IMR-90 (cell line): Measurements from ENCODE around the gene TOMM22. TPM values are rescaled to one million over a fixed set of nuclear protein-coding genes. Genes with fewer than 3 reads are reported as not detected.

ENCODE experiments used
- ATAC-seq: fragments of 200-7000 bp; cut with Tn5 transposase; 2 replicates; pipeline ENCODE4 v1.9.1; 2020; ENCODE audit warnings: low read depth, mild to moderate bottlenecking, moderate library complexity
- BruUV-seq: library from RNA; stranded (reverse); fragments of 400-500 nt; replicated peaks from 2 replicates; lab custom pipeline; 2021; lab: Mats Ljungman, UMichigan
- CTCF ChIA-PET: fragments of 300-600 bp; formaldehyde crosslinking; extraction: SDS; loops from one replicate; lab custom pipeline; 2021; ENCODE audit warnings: antibody characterized with exemption; lab: Yijun Ruan, JAX
- POLR2A ChIA-PET: fragments of 300-600 bp; sonication (Branson Sonifier 250); formaldehyde crosslinking; loops from one replicate; lab custom pipeline; 2022; ENCODE audit warnings: antibody characterized with exemption; ENCODE audit not compliant: unreplicated experiment; lab: Charles Lee
- DNase-seq: peaks from one replicate; pipeline ENCODE4 v3.0.0; 2013
- H2AFZ ChIP-seq: replicated peaks from 2 replicates; pipeline ENCODE3; 2013; ENCODE audit warnings: low read length, mild to moderate bottlenecking; ENCODE audit not compliant: poor library complexity
- H2AK5ac ChIP-seq: 2 replicates; pipeline ENCODE4 v1.6.1; 2013; ENCODE audit warnings: low read depth, low read length, inconsistent platforms
- H2AK9ac ChIP-seq: replicated peaks from 2 replicates; pipeline ENCODE3; 2013; ENCODE audit warnings: mild to moderate bottlenecking, low read depth, low read length, moderate library complexity; ENCODE audit not compliant: poor library complexity
- H2BK120ac ChIP-seq: 2 replicates; pipeline ENCODE4 v1.6.1; 2013; ENCODE audit warnings: low read depth, low read length, inconsistent platforms
- H2BK15ac ChIP-seq: 3 replicates; pipeline ENCODE4 v1.6.1; 2013; ENCODE audit warnings: low read depth, low read length, inconsistent platforms
- H2BK20ac ChIP-seq: 2 replicates; pipeline ENCODE4 v1.6.1; 2013; ENCODE audit warnings: low read depth, mild to moderate bottlenecking, inconsistent platforms, low read length, moderate library complexity
- H2BK5ac ChIP-seq: 2 replicates; pipeline ENCODE4 v1.6.1; 2013; ENCODE audit warnings: mild to moderate bottlenecking, low read depth, low read length, inconsistent platforms; ENCODE audit not compliant: poor library complexity, severe bottlenecking
- H3K14ac ChIP-seq: replicated peaks from 2 replicates; pipeline ENCODE4 v1.6.1; 2013; ENCODE audit warnings: low read depth, low read length, inconsistent platforms
- H3K18ac ChIP-seq: 2 replicates; pipeline ENCODE4 v1.6.1; 2013; ENCODE audit warnings: low read depth, low read length, control low read depth
- H3K23ac ChIP-seq: 2 replicates; pipeline ENCODE4 v1.6.1; 2013; ENCODE audit warnings: low read depth, low read length, inconsistent platforms
- H3K27ac ChIP-seq: 2 replicates; pipeline ENCODE4 v1.5.1; 2013; ENCODE audit warnings: mild to moderate bottlenecking, control low read depth, low read length; ENCODE audit not compliant: insufficient read depth
- H3K27me3 ChIP-seq: 2 replicates; pipeline ENCODE4 v1.6.1; 2013; ENCODE audit warnings: low read length; ENCODE audit not compliant: control insufficient read depth, insufficient read depth
- H3K36me3 ChIP-seq: 2 replicates; pipeline ENCODE4 v1.6.1; 2013; ENCODE audit warnings: low read length, mixed read lengths; ENCODE audit not compliant: control insufficient read depth, insufficient read depth
- H3K4ac ChIP-seq: 2 replicates; pipeline ENCODE4 v1.6.1; 2013; ENCODE audit warnings: low read depth, low read length, inconsistent platforms
- H3K4me1 ChIP-seq: 2 replicates; pipeline ENCODE4 v1.6.1; 2013; ENCODE audit warnings: low read length, mixed read lengths; ENCODE audit not compliant: control insufficient read depth, insufficient read depth
- H3K4me2 ChIP-seq: 2 replicates; pipeline ENCODE4 v1.6.1; 2013; ENCODE audit warnings: low read depth, mild to moderate bottlenecking, control low read depth, low read length, moderate library complexity
- H3K4me3 ChIP-seq: 2 replicates; pipeline ENCODE4 v1.5.1; 2013; ENCODE audit warnings: low read depth, mild to moderate bottlenecking, control low read depth, low read length, moderate library complexity; ENCODE audit not compliant: insufficient read depth
- H3K56ac ChIP-seq: 2 replicates; pipeline ENCODE4 v1.6.1; 2013; ENCODE audit warnings: low read length, inconsistent platforms; ENCODE audit not compliant: insufficient read depth; ENCODE audit errors: extremely low read depth
- H3K79me1 ChIP-seq, 2 experiments: 2 replicates each; pipeline ENCODE4 v1.6.1; 2013; ENCODE audit warnings: low read length in 2 of 2, inconsistent platforms in 1 of 2, low read depth in 1 of 2
- H3K9ac ChIP-seq: 2 replicates; pipeline ENCODE4 v1.6.1; 2013; ENCODE audit warnings: low read depth, low read length, control low read depth
- H3K9me1 ChIP-seq: 2 replicates; pipeline ENCODE4 v1.6.1; 2013; ENCODE audit warnings: low read length, inconsistent platforms; ENCODE audit not compliant: insufficient read depth
- H3K9me3 ChIP-seq: 2 replicates; pipeline ENCODE4 v1.6.1; 2013; ENCODE audit warnings: low read length; ENCODE audit not compliant: control insufficient read depth, insufficient read depth
- H4K20me1 ChIP-seq: 2 replicates; pipeline ENCODE4 v1.6.1; 2013; ENCODE audit warnings: low read length, inconsistent platforms; ENCODE audit not compliant: insufficient read depth
- H4K5ac ChIP-seq: 2 replicates; pipeline ENCODE4 v1.6.1; 2013; ENCODE audit warnings: mild to moderate bottlenecking, low read depth, low read length, control low read depth
- H4K8ac ChIP-seq, 2 experiments: 2 replicates each; pipeline ENCODE4 v1.6.1; 2013; ENCODE audit warnings: low read depth in 2 of 2, low read length in 2 of 2, control low read depth in 1 of 2, inconsistent platforms in 1 of 2
- H4K91ac ChIP-seq: 2 replicates; pipeline ENCODE4 v1.6.1; 2013; ENCODE audit warnings: low read depth, low read length, inconsistent platforms; ENCODE audit not compliant: insufficient read depth
- MAZ ChIP-seq: IDR thresholded peaks from 2 replicates; pipeline ENCODE4 v1.6.1; 2012; ENCODE audit warnings: low read depth, mild to moderate bottlenecking, low read length, improper control_type of control experiment, moderate library complexity, borderline replicate concordance
- MXI1 ChIP-seq: IDR thresholded peaks from 2 replicates; pipeline ENCODE4 v1.6.1; 2012; ENCODE audit warnings: low read depth, mild to moderate bottlenecking, low read length, moderate library complexity, borderline replicate concordance
- POLR2A ChIP-seq: IDR thresholded peaks from 2 replicates; pipeline ENCODE4 v1.6.1; 2012; ENCODE audit warnings: mild to moderate bottlenecking, low read depth, low read length
- RCOR1 ChIP-seq: IDR thresholded peaks from 2 replicates; pipeline ENCODE4 v1.6.1; 2012; ENCODE audit warnings: mild to moderate bottlenecking, low read length, improper control_type of control experiment; ENCODE audit not compliant: insufficient replicate concordance
- WGBS, 2 experiments: methylation state at CpG; one replicate each; pipeline versions ENCODE4 v1.1.5 to v1.1.7; 2013; ENCODE audit warnings: missing lambda C conversion rate in 2 of 2; ENCODE audit not compliant: insufficient read length in 1 of 2; ENCODE audit errors: extremely low coverage in 2 of 2; 5-methylcytosine and 5-hydroxymethylcytosine counted together
- dilution Hi-C: fragments of 300-500 bp; cut with HindIII; formaldehyde crosslinking; loops from one replicate; pipeline ENCODE4 v1.14.3; 2018; ENCODE audit warnings: low sequenced_read_pairs; ENCODE audit not compliant: unreplicated experiment
- in situ Hi-C: fragments of 300-500 bp; cut with MboI; formaldehyde crosslinking; loops from 3 replicates; pipeline ENCODE4 v1.14.3; 2019; ENCODE audit warnings: low sequenced_read_pairs, inconsistent platforms, mixed read lengths
- intact Hi-C: fragments of 100-400 bp; cut with micrococcal nuclease; formaldehyde crosslinking; loops from 2 replicates; pipeline ENCODE4 v1.10.0; 2022
- polyA plus RNA-seq, 3 experiments: library from polyadenylated mRNA; depleted of rRNA; stranded (reverse); fragments of >200 nt; gene quantifications; 2 replicates each; pipeline ENCODE4 v1.2.3, GENCODE V29; 2012; ENCODE audit warnings: low replicate concordance in 1 of 3
- total RNA-seq: library from RNA; depleted of rRNA; stranded (reverse); fragments of >200 nt; gene quantifications from 2 replicates; pipeline ENCODE4 v1.2.3, GENCODE V29; 2012

Gene TOMM22
- total and polyA plus RNA-seq, 2 of the 4 experiments (the other 2 are of a cell fraction) = 38.7 to 78.0 TPM

- BruUV-seq = no TSS peak
- Histone ChIP-seq H4K8ac (no peak overlapping the region), H3K27ac (no peak overlapping the region), H3K14ac (no peak overlapping the region), H4K5ac (no peak overlapping the region), H2BK15ac (no peak overlapping the region), H2BK120ac (no peak overlapping the region), H2AFZ (no peak overlapping the region), H3K9ac (no peak overlapping the region), H3K4me2 (no peak overlapping the region), H2BK5ac (no peak overlapping the region), H3K4ac (no peak overlapping the region), H3K9me1 (no peaks in the 10 kb centered on the region), H3K9me3 (no peaks in the 10 kb centered on the region), H3K4me1 (peaks cover 5% of the 10 kb centered on the region), H3K23ac (no peak overlapping the region), H3K56ac (no peak overlapping the region), H3K36me3 (peaks cover 78% of the 10 kb centered on the region), H2AK9ac (no peak overlapping the region), H2BK20ac (no peak overlapping the region), H4K20me1 (peaks cover 14% of the 10 kb centered on the region), H3K79me1 (peaks cover 0 to 19% of the 10 kb centered on the region in 2 experiments; a peak in 2 of 4 replicates), H3K27me3 (no peaks in the 10 kb centered on the region), H4K91ac (no peak overlapping the region), H3K4me3 (no peak overlapping the region), H2AK5ac (no peak overlapping the region), H3K18ac (no peak overlapping the region)
- DNase-seq (no peak), ATAC-seq (no peak)
- ChIA-PET POLR2A (no interaction called here), CTCF (no interaction called here)
- in situ Hi-C loops (no loop called here), intact Hi-C loops (no loop called here), dilution Hi-C loops (no loop called here)
- TF ChIP-seq MXI1 (no peak), MAZ (no peak), RCOR1 (no peak), POLR2A (no peak)
- WGBS, 2 experiments = 95% methylated on average over 4 of the region's 13 CpGs; no CpG with 5 or more reads in 1 of the 2 experiments
Observed at GRCh38 chr22:38730411-38730871, 48.7 kb downstream of the TOMM22 start.
